ENCODE measurements around the gene KRTAP5-9.

DNA sequence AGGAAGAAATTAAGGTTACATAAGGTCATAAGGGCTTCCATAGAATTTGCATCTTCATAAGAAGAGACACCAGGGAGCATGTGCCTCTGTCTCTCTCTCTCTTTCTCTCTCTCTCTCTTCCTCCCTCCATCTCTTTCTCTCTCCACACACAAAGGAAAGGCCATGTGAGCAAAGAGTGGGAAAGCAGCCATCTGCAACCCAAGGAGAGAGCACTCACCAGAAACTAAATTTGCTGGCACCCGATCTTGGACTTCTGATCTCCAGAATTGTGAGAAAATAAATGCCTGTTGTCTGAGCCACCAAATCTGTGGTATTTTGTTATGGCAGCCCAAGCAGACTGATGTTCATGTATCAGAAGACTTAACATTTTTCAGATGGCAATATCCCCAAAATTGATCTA is 10.8 kb downstream of the KRTAP5-9 start:
- TF ChIP-seq BRD4 (IDR thresholded peaks at IDR 0.05) (no peak), ZNF124 (CRISPR knock-in tag; IDR thresholded peaks at IDR 0.05) (no peak), ZNF3 (CRISPR knock-in tag; IDR thresholded peaks at IDR 0.05) (no peak), XRCC4 (IDR thresholded peaks at IDR 0.05; ENCODE audit: extremely low read depth, insufficient read depth, insufficient read length) (no peak), SREBF1 (IDR thresholded peaks at IDR 0.05; ENCODE audit: borderline replicate concordance, low read depth, low read length) (no peak), TARDBP (IDR thresholded peaks at IDR 0.05) (no peak), ZZZ3 (IDR thresholded peaks at IDR 0.05) (no peak), POLR2A (conservative IDR thresholded peaks at IDR 0.05) (no peak), GABPA (tag; conservative IDR thresholded peaks at IDR 0.05; ENCODE audit: low read depth) (no peak), MCM3 (IDR thresholded peaks at IDR 0.05) (no peak)
- TF ChIP-seq, protein P1, sequence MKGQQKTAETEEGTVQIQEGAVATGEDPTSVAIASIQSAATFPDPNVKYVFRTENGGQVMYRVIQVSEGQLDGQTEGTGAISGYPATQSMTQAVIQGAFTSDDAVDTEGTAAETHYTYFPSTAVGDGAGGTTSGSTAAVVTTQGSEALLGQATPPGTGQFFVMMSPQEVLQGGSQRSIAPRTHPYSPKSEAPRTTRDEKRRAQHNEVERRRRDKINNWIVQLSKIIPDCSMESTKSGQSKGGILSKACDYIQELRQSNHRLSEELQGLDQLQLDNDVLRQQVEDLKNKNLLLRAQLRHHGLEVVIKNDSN (CRISPR knock-in tag; IDR thresholded peaks at IDR 0.05), result no peak
- TF ChIP-seq, protein P2, sequence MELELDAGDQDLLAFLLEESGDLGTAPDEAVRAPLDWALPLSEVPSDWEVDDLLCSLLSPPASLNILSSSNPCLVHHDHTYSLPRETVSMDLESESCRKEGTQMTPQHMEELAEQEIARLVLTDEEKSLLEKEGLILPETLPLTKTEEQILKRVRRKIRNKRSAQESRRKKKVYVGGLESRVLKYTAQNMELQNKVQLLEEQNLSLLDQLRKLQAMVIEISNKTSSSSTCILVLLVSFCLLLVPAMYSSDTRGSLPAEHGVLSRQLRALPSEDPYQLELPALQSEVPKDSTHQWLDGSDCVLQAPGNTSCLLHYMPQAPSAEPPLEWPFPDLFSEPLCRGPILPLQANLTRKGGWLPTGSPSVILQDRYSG (tag; conservative IDR thresholded peaks at IDR 0.05; ENCODE audit: low read depth), result no peak
